GM19397 (cell line): ENCODE measurements around the gene CLDN5.
A peak's percentile ranks its signal among the peaks of the same experiment; 100 is the strongest.

Source experiments
- ATAC-seq: cut with Tn5 transposase; IDR thresholded peaks from one replicate; pipeline ENCODE4 v1.9.1; 2021; ENCODE audit warnings: mild to moderate bottlenecking, moderate library complexity; ENCODE audit not compliant: unreplicated experiment

Gene CLDN5

DNA sequence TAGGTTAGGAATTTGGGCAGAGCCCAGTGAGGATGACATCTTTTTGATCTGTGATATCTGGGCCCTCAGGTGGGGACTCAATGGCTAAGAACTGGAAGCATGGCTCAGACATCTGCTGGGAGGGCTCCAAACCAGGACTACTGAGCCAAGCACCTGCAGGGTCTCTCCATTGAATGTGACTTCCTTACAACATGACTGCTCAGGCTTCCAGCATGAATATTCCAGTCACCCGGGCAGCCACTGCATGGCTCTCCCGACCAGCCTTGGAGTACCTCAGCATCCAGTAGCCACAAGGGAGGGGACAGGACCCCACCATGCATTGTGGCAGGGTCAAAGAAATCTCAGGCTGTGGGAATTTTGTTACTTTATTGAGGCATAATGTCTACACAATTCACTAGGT, 35.9 kb downstream of the CLDN5 start:
- no peak for ATAC-seq

- no peak for ATAC-seq
Observed at GRCh38 chr22:19483481-19484244, 40.5 kb downstream of the CLDN5 start.

- ATAC-seq, result no peak
Observed at GRCh38 chr22:19482297-19482696, 41.9 kb downstream of the CLDN5 start.

- ATAC-seq, result no peak
Observed at GRCh38 chr22:19480789-19481188, 43.4 kb downstream of the CLDN5 start.

- no peak for ATAC-seq
Observed at GRCh38 chr22:19480173-19480568, 44.0 kb downstream of the CLDN5 start.

DNA sequence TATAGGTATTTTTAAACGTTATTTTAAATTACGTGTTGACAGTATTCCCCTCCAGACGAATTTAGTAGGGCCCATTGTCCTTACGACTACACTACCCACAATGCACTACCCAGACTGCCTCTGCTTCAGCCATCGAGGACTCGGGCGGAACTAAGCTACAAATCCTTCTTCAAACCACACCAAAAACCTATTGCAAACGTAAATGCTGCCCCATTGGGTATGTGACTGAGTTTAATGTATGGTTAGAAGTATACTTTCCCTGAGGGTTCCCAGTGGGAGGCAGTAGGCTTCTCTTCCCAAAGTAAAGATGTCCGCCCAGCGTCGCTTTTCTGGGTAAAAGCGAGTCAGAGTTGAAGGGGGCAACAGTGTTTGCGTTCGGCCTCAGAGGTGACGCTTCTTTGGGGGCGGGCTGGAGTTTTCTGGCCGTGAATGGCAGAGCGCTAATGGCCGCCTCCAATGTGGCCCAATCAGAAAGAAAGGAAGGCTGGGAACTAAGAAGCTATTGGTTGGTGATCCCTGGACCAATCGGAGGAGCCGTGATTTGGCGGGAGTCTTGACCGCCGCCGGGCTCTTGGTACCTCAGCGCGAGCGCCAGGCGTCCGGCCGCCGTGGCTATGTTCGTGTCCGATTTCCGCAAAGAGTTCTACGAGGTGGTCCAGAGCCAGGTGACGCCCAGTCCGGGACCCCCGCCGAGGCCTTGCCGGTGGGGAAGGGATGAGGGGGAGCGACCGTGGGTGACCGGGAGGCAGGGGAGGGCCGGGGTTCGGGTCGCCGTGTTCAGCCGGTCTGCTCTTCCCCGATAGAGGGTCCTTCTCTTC, 44.6 kb downstream of the CLDN5 start, which contains the start of gene CDC45:
TSS of gene CDC45 (plus strand) at position 566 of the 818 bp plus-strand sequence. CDS start at position 615, 49 bp downstream.
- ATAC-seq, result peak; percentile 80

DNA sequence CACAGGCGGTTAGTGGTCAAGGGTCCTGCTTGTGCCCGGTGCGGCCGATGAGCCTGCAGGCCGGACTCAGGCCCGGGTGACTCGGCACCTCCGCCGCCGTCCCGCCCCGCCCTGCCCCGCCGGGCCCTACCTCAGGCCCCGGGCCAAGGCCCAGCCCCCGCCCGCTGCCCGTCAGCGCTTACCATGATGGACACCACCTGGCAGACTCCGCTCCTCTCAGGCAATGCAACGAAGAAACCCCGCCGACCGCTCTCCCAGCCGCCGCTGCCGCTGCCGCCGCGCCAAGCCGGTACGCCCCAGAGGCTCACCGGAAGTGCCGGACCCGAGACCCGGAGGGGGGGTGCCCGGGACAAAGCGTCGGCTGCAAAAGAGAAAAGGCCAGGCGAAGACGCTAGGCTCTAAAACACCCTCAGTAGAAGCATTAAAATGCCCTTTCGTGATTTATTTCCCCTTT, 45.3 kb downstream of the CLDN5 start, which contains the start of gene UFD1:
TSS of gene UFD1 (minus strand) at position 293 of the 454 bp plus-strand sequence. CDS start at position 185, 108 bp downstream.
- ATAC-seq, result peak; percentile 50

DNA sequence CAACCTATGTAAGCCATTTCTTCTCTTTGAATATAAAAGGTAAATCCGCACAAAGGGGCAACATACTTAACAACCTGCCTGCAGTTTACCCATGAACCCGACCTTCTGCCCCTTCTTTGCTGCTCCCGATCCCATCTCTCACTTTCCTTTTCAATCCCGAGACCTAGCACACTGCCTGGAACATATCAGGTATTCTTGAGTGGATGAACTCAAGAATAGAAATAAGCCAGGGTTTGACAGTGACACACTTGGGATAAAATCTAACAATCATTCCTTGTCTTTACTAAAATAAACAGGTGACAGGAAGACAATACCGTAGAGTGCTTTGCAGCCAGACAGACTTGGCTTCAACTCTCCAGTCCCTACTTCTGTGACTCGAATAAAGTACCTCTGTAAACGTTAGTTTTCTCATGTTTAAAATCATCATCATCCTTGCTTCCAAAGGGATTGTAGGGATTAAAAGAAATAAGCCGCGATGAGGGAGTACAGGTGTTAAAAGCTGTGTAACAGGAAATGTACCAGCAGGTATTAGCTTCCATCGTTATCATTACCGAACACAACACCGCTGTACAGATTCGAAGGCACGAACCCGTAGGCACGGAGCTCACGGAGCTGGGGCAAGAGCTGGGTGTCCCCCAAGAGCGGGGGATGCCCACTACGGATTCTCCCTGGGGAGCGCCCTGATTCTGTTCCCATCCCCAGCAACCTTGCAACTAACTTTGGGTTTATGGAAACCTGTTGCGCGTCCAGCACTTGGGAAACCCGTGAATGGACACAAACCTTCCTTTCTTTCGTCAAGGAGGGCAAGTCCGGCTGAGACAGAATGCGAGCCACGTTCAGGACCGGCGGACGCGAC, 45.9 kb downstream of the CLDN5 start:
- ATAC-seq, result no peak

DNA sequence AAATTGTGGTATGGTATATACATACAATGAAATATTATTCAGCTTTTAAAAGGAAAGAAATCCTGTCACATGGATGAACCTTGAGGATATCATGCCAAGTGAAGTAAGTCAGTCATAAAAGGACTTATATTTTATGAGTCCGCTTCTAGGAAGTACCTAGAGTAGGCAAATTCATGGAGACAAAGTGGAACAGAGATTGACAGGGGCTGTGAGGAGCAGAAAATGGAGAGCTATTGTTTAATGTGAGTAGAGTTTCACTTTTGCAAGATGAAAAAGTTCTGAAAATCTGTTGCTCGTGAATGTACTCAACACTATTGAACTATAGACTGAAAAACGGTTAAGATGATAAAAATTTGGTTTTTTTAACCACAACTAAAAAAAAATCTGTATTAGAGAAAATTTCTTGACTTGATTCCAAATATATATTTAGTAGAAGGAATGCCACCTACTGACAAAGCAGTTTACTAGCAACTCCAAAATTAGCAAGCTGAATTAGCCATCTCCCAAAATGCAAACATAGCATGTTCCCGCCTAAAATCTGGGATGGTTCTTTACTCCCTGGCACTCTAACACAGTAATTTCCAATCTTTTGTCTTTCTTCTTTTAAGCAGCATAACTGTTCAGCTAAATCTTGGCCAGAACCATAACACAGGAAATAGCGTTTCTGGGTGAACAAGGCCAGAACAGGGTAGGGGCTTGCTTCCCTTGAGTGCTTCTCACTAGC, 46.7 kb downstream of the CLDN5 start:
- no peak for ATAC-seq

DNA sequence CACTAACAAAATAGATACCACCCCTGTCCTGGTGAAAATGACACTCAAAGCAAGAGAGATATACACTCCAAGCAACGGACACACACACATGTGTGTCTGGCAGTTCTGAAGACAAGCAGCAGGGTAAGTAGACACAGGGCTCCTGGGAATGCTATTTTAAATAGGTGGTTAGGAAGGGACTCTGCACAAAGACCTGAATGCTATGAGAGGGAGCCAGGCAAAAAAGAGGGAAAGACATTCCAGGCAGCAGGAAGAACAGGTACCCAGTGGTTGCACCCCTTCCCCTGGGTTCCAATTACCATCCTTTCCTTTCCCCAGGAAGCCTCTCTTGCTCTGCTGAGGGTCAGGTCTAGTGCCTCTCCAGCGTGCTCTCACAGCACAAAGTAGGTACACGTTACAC, 48.2 kb downstream of the CLDN5 start:
- no peak for ATAC-seq

GRCh38 chr22:19473578-19473977, 50.6 kb downstream of the CLDN5 start:
- ATAC-seq, result no peak
